ENCODE measurements around the gene PROX2. TPM values are rescaled to one million over a fixed set of nuclear protein-coding genes. Genes with fewer than 3 reads are reported as not detected.

PROX2 gene
- total and polyA plus RNA-seq, 2 donors (not counting 3 experiments of a cell fraction or from before 2014, with no cell fraction given): 0.01 TPM; not detected in 1

DNA sequence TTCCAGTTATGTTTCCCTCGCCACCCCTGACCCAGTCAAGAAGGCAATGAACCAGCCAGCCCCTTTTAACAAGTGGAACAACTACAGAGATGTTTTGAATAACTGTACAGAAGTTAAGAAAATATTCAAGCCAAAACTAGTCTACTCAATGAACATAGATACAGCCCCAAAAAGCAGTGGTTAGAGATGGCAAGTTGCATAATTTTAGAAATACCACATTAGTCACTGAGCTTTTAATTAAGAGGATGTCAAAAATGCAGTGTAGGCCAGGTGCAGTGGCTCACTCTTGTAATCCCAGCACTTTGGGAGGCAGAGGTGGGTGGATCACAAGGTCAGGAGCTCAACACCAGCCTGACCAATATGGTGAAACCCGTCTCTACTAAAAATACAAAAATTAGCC is 27.2 kb downstream of the PROX2 start:
- Histone ChIP-seq H3K4me3 (replicated peaks in 1 of 3; ENCODE audit: insufficient read depth in 1 of 3, low read depth in 1 of 3, low read length in 3 of 3) (no peak overlapping the region), H3K4me1 (ENCODE audit: control insufficient read depth, extremely low read depth, insufficient read depth, low read length) (no peaks in the 10 kb centered on the region), H3K27me3 (ENCODE audit: control insufficient read depth in 2 of 2, insufficient read depth in 2 of 2, low read length in 2 of 2) (no peaks in the 10 kb centered on the region), H3K4me2 (ENCODE audit: insufficient read depth, low read length) (no peak overlapping the region), H3K9ac (replicated peaks; ENCODE audit: extremely low read depth, insufficient read depth, low read length) (no peak overlapping the region), H2AFZ (ENCODE audit: low read depth, low read length) (no peak overlapping the region), H4K20me1 (replicated peaks; ENCODE audit: control insufficient read depth, extremely low read depth, insufficient read depth, low read length) (no peaks in the 10 kb centered on the region), H3K27ac (ENCODE audit: insufficient read depth, low read depth, low read length) (no peak overlapping the region), H3K36me3 (ENCODE audit: control insufficient read depth in 2 of 2, extremely low read depth in 1 of 2, insufficient read depth in 2 of 2, low read length in 2 of 2) (no peaks in the 10 kb centered on the region), H3K79me2 (ENCODE audit: control insufficient read depth, insufficient read depth, low read length) (no peaks in the 10 kb centered on the region), H3K9me3 (replicated peaks; ENCODE audit: control insufficient read depth, insufficient read depth, low read length) (no peaks in the 10 kb centered on the region), H3K9me1 (replicated peaks; ENCODE audit: control insufficient read depth, extremely low read depth, insufficient read depth, low read length) (no peaks in the 10 kb centered on the region)
- no peak for TF ChIP-seq GATA2 (IDR thresholded peaks at IDR 0.05; ENCODE audit: insufficient read depth, insufficient read length, low read depth, low read length)
- no peak for TF ChIP-seq MAX (IDR thresholded peaks at IDR 0.05; ENCODE audit: insufficient read depth, insufficient read length)
- TF ChIP-seq FOS (IDR thresholded peaks at IDR 0.05; ENCODE audit: borderline replicate concordance, insufficient read depth, low read length): no peak
- TF ChIP-seq CTCF (IDR thresholded peaks at IDR 0.05; ENCODE audit: extremely low read depth in 1 of 2, insufficient read depth in 1 of 2, low read depth in 1 of 2, low read length in 2 of 2): no peak
- TF ChIP-seq POLR2A (IDR thresholded peaks at IDR 0.05; ENCODE audit: low read depth, low read length): no peak
- TF ChIP-seq JUN (IDR thresholded peaks at IDR 0.05; ENCODE audit: borderline replicate concordance, insufficient read depth, insufficient read length, low read depth): no peak
- TF ChIP-seq MYC (IDR thresholded peaks at IDR 0.05; ENCODE audit: low read depth, low read length): no peak
- no peak for TF ChIP-seq EZH2 (IDR thresholded peaks at IDR 0.05; ENCODE audit: borderline replicate concordance, low read depth, low read length, severe bottlenecking)
- no peak for TF ChIP-seq POLR2AphosphoS5 (IDR thresholded peaks at IDR 0.05; ENCODE audit: insufficient read depth, low read depth, low read length)
- BruUV-seq (replicated peaks): no TSS peak
- FAIRE-seq (no peak), DNase-seq (ENCODE audit: low read depth, low spot score) (no peak)
- POLR2A ChIA-PET: no interaction called here
- CTCF ChIA-PET: interaction anchor here (0.7 to 8.2 kb wide), 4 partner anchors 8 to 57 kb away, joined by 3 to 62 read pairs (median 4); no protein-coding TSS in a partner anchor
- intact Hi-C loops (cut with micrococcal nuclease) (no loop called here), dilution Hi-C loops (cut with MboI; ENCODE audit: extremely low pct_ligation_motif_present, low sequenced_read_pairs) (no loop called here)
